ENCODE measurements around the gene NEIL1. TPM values are rescaled to one million over a fixed set of nuclear protein-coding genes. Genes with fewer than 3 reads are reported as not detected.

Gene NEIL1
- total and polyA plus RNA-seq, 2 donors: 30.8 to 77.9 TPM

GRCh38 chr15:75359537-75360250 lies 12.9 kb downstream of the NEIL1 start:
- Histone ChIP-seq H3K4me1 (ENCODE audit: control insufficient read depth in 2 of 2, insufficient read depth in 2 of 2, low read length in 2 of 2) (no peaks in the 10 kb centered on the region), H3K27ac (ENCODE audit: low read depth in 1 of 2, low read length in 1 of 2) (no peak overlapping the region), H3K9me3 (ENCODE audit: control insufficient read depth in 2 of 2, insufficient read depth in 1 of 2, low read length in 1 of 2) (peaks cover 0 to 2% of the 10 kb centered on the region in 2 donors), H3K36me3 (ENCODE audit: control insufficient read depth in 2 of 2, insufficient read depth in 2 of 2, low read length in 1 of 2) (peaks cover 63 to 74% of the 10 kb centered on the region in 2 donors), H3K27me3 (ENCODE audit: control insufficient read depth in 2 of 2, insufficient read depth in 1 of 2, low read length in 1 of 2) (no peaks in the 10 kb centered on the region), H3K4me3 (ENCODE audit: low read length in 2 of 2) (no peak overlapping the region)
- DNase-seq (ENCODE audit: low read depth in 6 of 9, low spot score in 9 of 9): no peak
- 98% methylated on average over 15 of the region's 15 CpGs for WGBS

- Histone ChIP-seq H3K27ac (ENCODE audit: low read depth in 1 of 2, low read length in 1 of 2) (no peak overlapping the region), H3K36me3 (ENCODE audit: control insufficient read depth in 2 of 2, insufficient read depth in 2 of 2, low read length in 1 of 2) (peaks cover 63 to 74% of the 10 kb centered on the region in 2 donors), H3K27me3 (ENCODE audit: control insufficient read depth in 2 of 2, insufficient read depth in 1 of 2, low read length in 1 of 2) (no peaks in the 10 kb centered on the region), H3K4me1 (ENCODE audit: control insufficient read depth in 2 of 2, insufficient read depth in 2 of 2, low read length in 2 of 2) (no peaks in the 10 kb centered on the region), H3K4me3 (ENCODE audit: low read length in 2 of 2) (no peak overlapping the region), H3K9me3 (ENCODE audit: control insufficient read depth in 2 of 2, insufficient read depth in 1 of 2, low read length in 1 of 2) (peaks cover 0 to 2% of the 10 kb centered on the region in 2 donors)
- DNase-seq (ENCODE audit: low read depth in 6 of 9, low spot score in 9 of 9): no peak
- 82% methylated on average over 1 of the region's 1 CpG for WGBS
These were observed 13.6 kb downstream of the NEIL1 start for GRCh38 chr15:75360391-75360790.

DNA sequence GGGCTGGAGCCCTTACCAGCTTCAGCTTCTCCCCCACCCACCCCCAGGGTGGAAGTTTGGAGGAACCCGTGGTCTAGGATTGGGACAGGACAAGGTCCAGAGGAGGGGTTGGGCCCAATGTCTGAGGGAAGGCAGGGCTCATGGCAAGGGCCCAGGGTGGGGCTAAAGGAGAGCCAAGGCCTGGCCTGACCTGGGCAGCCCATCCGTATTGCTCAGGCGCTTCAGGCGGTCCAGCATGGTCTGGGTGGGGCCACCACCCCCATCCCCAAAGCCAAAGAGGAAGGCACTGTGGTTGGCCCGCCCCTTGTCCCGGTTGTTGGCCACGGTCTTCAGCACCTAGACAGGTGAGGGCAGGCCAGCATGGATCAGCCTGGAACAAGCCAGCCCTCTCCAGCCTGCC lies 14.0 kb downstream of the NEIL1 start:
- H3K4me1 ChIP-seq (ENCODE audit: control insufficient read depth in 2 of 2, insufficient read depth in 2 of 2, low read length in 2 of 2): no peaks in the 10 kb centered on the region
- H3K36me3 ChIP-seq (ENCODE audit: control insufficient read depth in 2 of 2, insufficient read depth in 2 of 2, low read length in 1 of 2): peaks cover 63 to 70% of the 10 kb centered on the region in 2 donors
- 96% methylated on average over 7 of the region's 7 CpGs for WGBS
- H3K27ac ChIP-seq (ENCODE audit: low read depth in 1 of 2, low read length in 1 of 2): no peak overlapping the region
- DNase-seq (ENCODE audit: low read depth in 6 of 9, low spot score in 9 of 9): no peak
- H3K9me3 ChIP-seq (ENCODE audit: control insufficient read depth in 2 of 2, insufficient read depth in 1 of 2, low read length in 1 of 2): peaks cover 0 to 2% of the 10 kb centered on the region in 2 donors
- H3K4me3 ChIP-seq (ENCODE audit: low read length in 2 of 2): no peak overlapping the region
- H3K27me3 ChIP-seq (ENCODE audit: control insufficient read depth in 2 of 2, insufficient read depth in 1 of 2, low read length in 1 of 2): no peaks in the 10 kb centered on the region

GRCh38 chr15:75361361-75361988 lies 14.6 kb downstream of the NEIL1 start:
- H3K4me3 ChIP-seq (ENCODE audit: low read length in 2 of 2): no peak overlapping the region
- no peaks in the 10 kb centered on the region for H3K4me1 ChIP-seq (ENCODE audit: control insufficient read depth in 2 of 2, insufficient read depth in 2 of 2, low read length in 2 of 2)
- DNase-seq (ENCODE audit: low read depth in 6 of 9, low spot score in 9 of 9): no peak
- peaks cover 0 to 2% of the 10 kb centered on the region in 2 donors for H3K9me3 ChIP-seq (ENCODE audit: control insufficient read depth in 2 of 2, insufficient read depth in 1 of 2, low read length in 1 of 2)
- peaks cover 63 to 70% of the 10 kb centered on the region in 2 donors for H3K36me3 ChIP-seq (ENCODE audit: control insufficient read depth in 2 of 2, insufficient read depth in 2 of 2, low read length in 1 of 2)
- no peaks in the 10 kb centered on the region for H3K27me3 ChIP-seq (ENCODE audit: control insufficient read depth in 2 of 2, insufficient read depth in 1 of 2, low read length in 1 of 2)
- no peak overlapping the region for H3K27ac ChIP-seq (ENCODE audit: low read depth in 1 of 2, low read length in 1 of 2)
- WGBS: 98% methylated on average over 10 of the region's 10 CpGs

DNA sequence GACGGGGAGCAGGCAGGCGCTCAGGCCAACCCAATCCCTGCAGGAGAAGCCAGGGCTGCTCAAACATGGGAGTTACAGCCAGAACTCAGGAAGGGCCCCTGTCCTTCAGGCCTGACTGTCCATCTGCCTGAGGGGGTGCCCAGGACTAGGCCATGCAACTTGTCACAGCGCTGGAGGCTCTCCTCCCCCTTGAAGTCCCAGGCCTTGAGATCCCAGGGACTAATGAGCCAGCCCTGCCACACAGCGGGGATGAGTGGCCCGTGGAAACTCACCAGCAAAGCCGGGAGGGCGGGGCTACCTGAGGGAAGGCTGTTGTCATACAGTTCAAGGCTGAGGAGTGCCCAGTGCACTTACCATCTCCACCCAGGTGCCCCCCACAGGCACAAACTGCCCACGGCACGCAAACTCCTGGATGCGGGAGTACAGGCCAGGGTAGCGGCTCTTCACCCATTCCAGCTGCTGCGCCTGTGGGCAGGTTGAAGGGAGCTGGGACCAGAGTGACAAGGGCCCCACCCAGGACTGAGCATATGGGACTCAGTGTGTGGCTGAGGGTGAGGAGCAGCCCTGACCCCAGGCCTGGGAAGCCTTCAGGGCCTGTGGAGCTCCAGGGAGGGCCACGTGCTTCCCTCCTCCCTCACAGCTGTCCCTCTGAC lies 15.3 kb downstream of the NEIL1 start:
- no peak overlapping the region for H3K27ac ChIP-seq (ENCODE audit: low read depth in 1 of 2, low read length in 1 of 2)
- peaks cover 0 to under 1% of the 10 kb centered on the region in 2 donors for H3K4me1 ChIP-seq (ENCODE audit: control insufficient read depth in 2 of 2, insufficient read depth in 2 of 2, low read length in 2 of 2)
- H3K36me3 ChIP-seq (ENCODE audit: control insufficient read depth in 2 of 2, insufficient read depth in 2 of 2, low read length in 1 of 2): peaks cover 66 to 70% of the 10 kb centered on the region in 2 donors
- H3K9me3 ChIP-seq (ENCODE audit: control insufficient read depth in 2 of 2, insufficient read depth in 1 of 2, low read length in 1 of 2): no peaks in the 10 kb centered on the region
- H3K27me3 ChIP-seq (ENCODE audit: control insufficient read depth in 2 of 2, insufficient read depth in 1 of 2, low read length in 1 of 2): no peaks in the 10 kb centered on the region
- WGBS: 97% methylated on average over 13 of the region's 13 CpGs
- DNase-seq (ENCODE audit: low read depth in 6 of 9, low spot score in 9 of 9): no peak
- H3K4me3 ChIP-seq (ENCODE audit: low read length in 2 of 2): no peak overlapping the region

DNA sequence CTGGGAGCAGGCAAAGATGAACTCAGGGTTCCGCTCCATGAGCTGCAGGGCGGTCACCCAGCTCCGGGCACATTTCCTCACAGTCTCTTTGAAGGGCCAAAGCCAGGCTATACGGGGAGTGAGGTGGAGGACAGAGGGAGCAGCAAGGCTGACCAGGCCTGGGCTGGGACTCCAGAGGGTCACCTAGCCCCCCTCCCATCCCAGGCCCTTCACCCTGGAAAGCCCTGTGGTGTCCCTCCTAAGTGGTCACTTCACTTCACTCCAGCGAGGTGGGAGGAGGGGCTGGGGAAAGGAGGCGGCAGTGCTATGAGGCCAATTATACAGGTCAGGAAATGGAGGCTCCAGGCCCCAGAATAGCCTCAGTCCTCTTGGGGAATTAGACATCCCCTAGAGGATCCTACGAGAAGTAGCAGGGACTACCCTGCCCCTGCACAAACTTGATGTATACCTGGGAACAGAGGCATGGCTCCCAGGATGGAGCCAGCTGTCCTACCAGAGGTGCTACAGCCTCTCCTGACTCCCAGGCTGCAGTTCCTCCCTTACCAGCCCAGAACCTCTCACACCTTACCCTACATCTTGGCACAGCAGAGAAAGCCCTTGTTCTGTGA lies 15.9 kb downstream of the NEIL1 start:
- no peak overlapping the region for H3K4me3 ChIP-seq (ENCODE audit: low read length in 2 of 2)
- no peaks in the 10 kb centered on the region for H3K27me3 ChIP-seq (ENCODE audit: control insufficient read depth in 2 of 2, insufficient read depth in 1 of 2, low read length in 1 of 2)
- H3K36me3 ChIP-seq (ENCODE audit: control insufficient read depth in 2 of 2, insufficient read depth in 2 of 2, low read length in 1 of 2): peaks cover 66 to 70% of the 10 kb centered on the region in 2 donors
- no peaks in the 10 kb centered on the region for H3K9me3 ChIP-seq (ENCODE audit: control insufficient read depth in 2 of 2, insufficient read depth in 1 of 2, low read length in 1 of 2)
- H3K27ac ChIP-seq (ENCODE audit: low read depth in 1 of 2, low read length in 1 of 2): no peak overlapping the region
- peaks cover 0 to 6% of the 10 kb centered on the region in 2 donors for H3K4me1 ChIP-seq (ENCODE audit: control insufficient read depth in 2 of 2, insufficient read depth in 2 of 2, low read length in 2 of 2)
- DNase-seq (ENCODE audit: low read depth in 6 of 9, low spot score in 9 of 9): no peak
- WGBS: 98% methylated on average over 7 of the region's 7 CpGs

GRCh38 chr15:75363786-75364185 lies 16.9 kb downstream of the NEIL1 start:
- H3K27ac ChIP-seq (ENCODE audit: low read depth in 1 of 2, low read length in 1 of 2): no peak overlapping the region
- no peaks in the 10 kb centered on the region for H3K27me3 ChIP-seq (ENCODE audit: control insufficient read depth in 2 of 2, insufficient read depth in 1 of 2, low read length in 1 of 2)
- no peak overlapping the region for H3K4me3 ChIP-seq (ENCODE audit: low read length in 2 of 2)
- H3K4me1 ChIP-seq (ENCODE audit: control insufficient read depth in 2 of 2, insufficient read depth in 2 of 2, low read length in 2 of 2): peaks cover 0 to 11% of the 10 kb centered on the region in 2 donors
- peaks cover 58 to 60% of the 10 kb centered on the region in 2 donors for H3K36me3 ChIP-seq (ENCODE audit: control insufficient read depth in 2 of 2, insufficient read depth in 2 of 2, low read length in 1 of 2)
- WGBS: 99% methylated on average over 9 of the region's 9 CpGs
- H3K9me3 ChIP-seq (ENCODE audit: control insufficient read depth in 2 of 2, insufficient read depth in 1 of 2, low read length in 1 of 2): no peaks in the 10 kb centered on the region
- no peak for DNase-seq (ENCODE audit: low read depth in 6 of 9, low spot score in 9 of 9)

DNA sequence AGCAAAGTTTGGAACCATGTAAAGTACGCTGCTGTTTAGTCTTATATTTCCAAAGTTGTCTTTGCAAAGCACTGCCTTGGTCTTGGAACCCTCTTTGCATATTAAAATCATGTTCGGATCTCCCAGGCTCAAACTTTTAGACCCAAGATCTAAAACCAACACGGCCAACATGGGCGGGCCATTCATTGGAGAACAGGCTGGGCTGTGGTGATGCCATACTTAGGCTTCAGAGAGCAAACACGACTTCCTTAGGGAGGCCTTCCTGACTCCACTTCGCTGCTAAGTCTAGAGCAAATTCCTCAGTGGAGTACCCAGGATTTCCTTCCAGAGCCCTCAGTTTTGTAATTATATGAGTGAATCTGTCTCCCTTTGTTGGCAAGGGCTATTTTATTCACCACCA lies 18.0 kb downstream of the NEIL1 start:
- DNase-seq (ENCODE audit: low read depth in 6 of 9, low spot score in 9 of 9): no peak
- Histone ChIP-seq H3K27me3 (ENCODE audit: control insufficient read depth in 2 of 2, insufficient read depth in 1 of 2, low read length in 1 of 2) (no peaks in the 10 kb centered on the region), H3K36me3 (ENCODE audit: control insufficient read depth in 2 of 2, insufficient read depth in 2 of 2, low read length in 1 of 2) (peaks cover 49% of the 10 kb centered on the region in 2 donors), H3K4me1 (ENCODE audit: control insufficient read depth in 2 of 2, insufficient read depth in 2 of 2, low read length in 2 of 2) (peaks cover 0 to 14% of the 10 kb centered on the region in 2 donors), H3K27ac (ENCODE audit: low read depth in 1 of 2, low read length in 1 of 2) (no peak overlapping the region), H3K9me3 (ENCODE audit: control insufficient read depth in 2 of 2, insufficient read depth in 1 of 2, low read length in 1 of 2) (no peaks in the 10 kb centered on the region), H3K4me3 (ENCODE audit: low read length in 2 of 2) (no peak overlapping the region)
- 97% methylated on average over 6 of the region's 6 CpGs for WGBS

DNA sequence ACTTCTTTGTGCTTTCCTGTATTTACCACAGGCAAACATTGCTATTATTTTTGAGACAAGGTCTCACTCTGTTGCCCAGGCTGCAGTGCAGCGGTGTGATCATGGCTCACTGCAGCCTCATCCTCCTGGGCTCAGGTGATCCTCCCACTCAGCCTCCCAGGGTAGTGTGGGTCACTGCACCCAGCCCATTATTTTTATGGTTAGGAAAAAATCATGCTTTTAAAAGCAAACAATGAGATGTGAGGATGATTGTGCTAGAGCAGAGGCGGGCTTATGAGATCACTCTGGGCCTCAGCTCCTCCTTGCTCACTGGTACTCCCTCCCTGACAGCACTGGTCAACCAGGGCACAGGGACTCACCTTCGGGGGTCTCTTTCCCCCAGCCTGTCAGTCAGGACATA lies 19.3 kb downstream of the NEIL1 start:
- Histone ChIP-seq H3K9me3 (ENCODE audit: control insufficient read depth in 2 of 2, insufficient read depth in 1 of 2, low read length in 1 of 2) (no peaks in the 10 kb centered on the region), H3K27ac (ENCODE audit: low read depth in 1 of 2, low read length in 1 of 2) (no peak overlapping the region), H3K4me1 (ENCODE audit: control insufficient read depth in 2 of 2, insufficient read depth in 2 of 2, low read length in 2 of 2) (peaks cover 0 to 14% of the 10 kb centered on the region in 2 donors), H3K4me3 (ENCODE audit: low read length in 2 of 2) (no peak overlapping the region), H3K27me3 (ENCODE audit: control insufficient read depth in 2 of 2, insufficient read depth in 1 of 2, low read length in 1 of 2) (no peaks in the 10 kb centered on the region), H3K36me3 (ENCODE audit: control insufficient read depth in 2 of 2, insufficient read depth in 2 of 2, low read length in 1 of 2) (peaks cover 41 to 45% of the 10 kb centered on the region in 2 donors)
- no peak for DNase-seq (ENCODE audit: low read depth in 6 of 9, low spot score in 9 of 9)
- 98% methylated on average over 3 of the region's 3 CpGs for WGBS
